ENCODE data around the gene CDH13. TPM values are rescaled to one million over a fixed set of nuclear protein-coding genes. Genes with fewer than 3 reads are reported as not detected.

Gene CDH13
- polyA plus RNA-seq, 2 of the 4 experiments (the other 2 are of a cell fraction): not detected

- ATAC-seq: no peak
- ChIA-PET CTCF (no interaction called here), POLR2A (no interaction called here)
These were observed 843.6 kb downstream of the CDH13 start for GRCh38 chr16:83470416-83470815.

DNA sequence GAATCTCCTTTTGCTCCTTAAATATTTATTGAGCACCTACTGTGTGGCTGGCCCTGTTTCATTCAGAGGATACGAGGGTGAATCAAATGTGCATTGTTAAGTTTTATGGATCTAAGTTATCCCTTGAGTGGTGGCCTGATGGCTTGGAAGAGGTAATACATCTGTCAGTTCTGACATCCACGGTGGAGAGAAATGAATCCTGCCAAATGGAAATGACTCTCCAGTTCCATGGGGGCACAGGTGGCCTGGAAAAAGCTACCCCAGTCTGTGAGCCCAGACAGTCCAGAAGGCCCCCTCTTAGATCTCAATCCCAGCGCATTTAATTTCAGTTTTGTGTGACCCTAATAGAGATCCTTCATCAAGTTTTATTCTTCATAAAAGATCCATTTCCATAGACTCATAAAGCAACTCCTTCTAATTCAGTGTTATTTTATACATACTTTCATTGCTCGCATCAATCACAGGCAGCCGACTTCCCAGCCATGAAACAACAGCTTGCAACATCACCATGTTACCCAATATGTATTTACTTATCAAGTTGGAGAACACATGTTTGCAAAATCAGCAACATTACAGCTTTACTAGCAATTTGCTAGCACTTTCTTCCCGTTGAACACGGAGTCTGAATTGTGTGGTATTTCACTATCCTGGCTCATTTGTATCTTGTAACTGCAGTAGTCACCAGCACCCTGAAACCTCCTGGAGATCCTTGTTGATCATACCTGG, 846.2 kb downstream of the CDH13 start:
- FAIRE-seq: no peak
- Histone ChIP-seq H3K27ac (no peak overlapping the region), H3K4me1 (no peaks in the 10 kb centered on the region), H3K4me2 (no peak overlapping the region), H3K9me3 (no peaks in the 10 kb centered on the region), H3K4me3 (no peak overlapping the region)
- no peak for ATAC-seq
- POLR2A ChIA-PET: no interaction called here
- TF ChIP-seq MAZ (IDR thresholded peaks at IDR 0.05; ENCODE audit: borderline replicate concordance, low read depth, low read length): no peak
- TF ChIP-seq MAFK (IDR thresholded peaks at IDR 0.05; ENCODE audit: partially characterized antibody): peak; percentile 8
- DNase-seq (ENCODE audit: low read depth in 1 of 2, low spot score in 1 of 2): no peak
- CTCF ChIA-PET: interaction anchor here (1.9 kb wide), 1 partner anchor 27 kb away, joined by 4 read pairs; no protein-coding TSS in a partner anchor
- 6% methylated on average over 7 of the region's 7 CpGs for WGBS (ENCODE audit: missing lambda C conversion rate)

More at GRCh38 chr16:83470416-83470815, 843.6 kb downstream of the CDH13 start:
- TF ChIP-seq NR3C1 (IDR thresholded peaks at IDR 0.05) (no peak), GATA3 (IDR thresholded peaks at IDR 0.05; ENCODE audit: borderline replicate concordance) (no peak), USF2 (IDR thresholded peaks at IDR 0.05) (no peak), BCL3 (IDR thresholded peaks at IDR 0.05) (no peak), CTCF (IDR thresholded peaks at IDR 0.05) (no peak), CBX8 (IDR thresholded peaks at IDR 0.05) (no peak), TP53 (CRISPR knock-in tag; IDR thresholded peaks at IDR 0.05) (no peak), FOSL2 (IDR thresholded peaks at IDR 0.05) (no peak), FOSL2 (CRISPR knock-in tag; IDR thresholded peaks at IDR 0.05) (no peak), ZSCAN20 (CRISPR knock-in tag; IDR thresholded peaks at IDR 0.05) (no peak)
- TF ChIP-seq, protein P1, sequence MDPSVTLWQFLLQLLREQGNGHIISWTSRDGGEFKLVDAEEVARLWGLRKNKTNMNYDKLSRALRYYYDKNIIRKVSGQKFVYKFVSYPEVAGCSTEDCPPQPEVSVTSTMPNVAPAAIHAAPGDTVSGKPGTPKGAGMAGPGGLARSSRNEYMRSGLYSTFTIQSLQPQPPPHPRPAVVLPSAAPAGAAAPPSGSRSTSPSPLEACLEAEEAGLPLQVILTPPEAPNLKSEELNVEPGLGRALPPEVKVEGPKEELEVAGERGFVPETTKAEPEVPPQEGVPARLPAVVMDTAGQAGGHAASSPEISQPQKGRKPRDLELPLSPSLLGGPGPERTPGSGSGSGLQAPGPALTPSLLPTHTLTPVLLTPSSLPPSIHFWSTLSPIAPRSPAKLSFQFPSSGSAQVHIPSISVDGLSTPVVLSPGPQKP (IDR thresholded peaks at IDR 0.05; ENCODE audit: low read depth, low read length): no peak
- no peaks in the 10 kb centered on the region for H3K4me1 ChIP-seq
- no peak overlapping the region for H3K27ac ChIP-seq
- DNase-seq (ENCODE audit: low read depth in 1 of 2, low spot score in 1 of 2) (no peak), FAIRE-seq (no peak)
- WGBS (ENCODE audit: missing lambda C conversion rate): 1% methylated on average over 3 of the region's 3 CpGs
- no peak overlapping the region for H3K4me3 ChIP-seq
- H3K4me2 ChIP-seq: no peak overlapping the region
- no peaks in the 10 kb centered on the region for H3K9me3 ChIP-seq

DNA sequence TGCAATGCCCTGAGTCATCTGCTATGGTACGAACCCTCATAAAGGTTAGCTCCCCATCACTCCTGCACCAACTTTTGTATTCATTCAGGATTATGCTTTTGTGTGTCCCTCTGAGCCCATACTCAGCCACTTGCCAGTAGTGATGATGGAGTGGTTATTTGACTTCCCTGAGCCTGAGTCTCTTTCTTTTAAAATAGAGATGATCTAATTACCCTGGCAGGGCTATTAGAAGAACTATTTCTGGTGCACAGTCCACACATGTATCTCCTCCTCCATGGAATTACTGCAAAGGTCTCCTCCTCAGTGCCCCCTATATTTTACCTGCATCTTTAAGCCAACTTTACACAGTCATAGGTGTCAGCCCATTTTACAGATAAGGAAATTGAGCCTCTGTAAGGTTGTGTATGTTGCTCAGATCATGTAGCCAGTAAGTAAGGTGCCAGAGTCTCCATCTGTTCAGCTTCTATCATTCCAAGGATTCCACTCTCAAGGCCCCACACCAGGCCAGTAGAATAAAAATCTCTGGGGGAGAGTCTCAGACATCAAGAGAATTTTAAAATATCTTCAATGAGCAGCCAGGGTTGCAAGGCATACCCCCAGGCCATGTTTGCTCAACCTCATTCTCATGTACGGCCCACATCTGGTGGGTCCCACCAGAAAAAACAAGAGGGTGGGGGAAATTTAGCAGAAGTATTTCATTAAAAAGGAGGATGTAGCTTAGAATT, 847.3 kb downstream of the CDH13 start:
- Histone ChIP-seq H3K4me2 (no peak overlapping the region), H3K27ac (no peak overlapping the region), H3K4me1 (no peaks in the 10 kb centered on the region), H3K9me3 (no peaks in the 10 kb centered on the region), H3K4me3 (no peak overlapping the region)
- no peak for DNase-seq (ENCODE audit: low read depth in 1 of 2, low spot score in 1 of 2)
- no peak for TF ChIP-seq PHF8 (IDR thresholded peaks at IDR 0.05; ENCODE audit: borderline replicate concordance, low read depth)
- no peak for TF ChIP-seq REST (IDR thresholded peaks at IDR 0.05)
- TF ChIP-seq E2F6 (IDR thresholded peaks at IDR 0.05; ENCODE audit: borderline replicate concordance, low read depth): no peak
- TF ChIP-seq ZSCAN20 (CRISPR knock-in tag; IDR thresholded peaks at IDR 0.05): no peak
- TF ChIP-seq CTCF (IDR thresholded peaks at IDR 0.05): no peak
- no peak for TF ChIP-seq RCOR1 (IDR thresholded peaks at IDR 0.05; ENCODE audit: low read depth, low read length)
- TF ChIP-seq CEBPB (IDR thresholded peaks at IDR 0.05): no peak
- no peak for ATAC-seq
- WGBS (ENCODE audit: missing lambda C conversion rate): 30% methylated on average over 2 of the region's 2 CpGs
- POLR2A ChIA-PET: no interaction called here
- FAIRE-seq: no peak
- CTCF ChIA-PET: interaction anchor here (0.9 to 1.9 kb wide), 2 partner anchors 28 to 75 kb away, joined by 3 to 4 read pairs; no protein-coding TSS in a partner anchor
